DOHH2 (cell line): Measurements from ENCODE around the gene TMEM95.
"Not testable (repeated sequence)": the region's sequence is repeated elsewhere in the genome, so short reads cannot be mapped to it uniquely, and the experiment has no call there.

Experiments used
- H3F3A ChIP-seq: fragments of 200-600 bp; sonication (generic), shearing (Covaris generic); 2 replicates; pipeline ENCODE4 v1.6.0; 2016; ENCODE audit warnings: antibody characterized with exemption, mild to moderate bottlenecking; ENCODE audit not compliant: control insufficient read depth, insufficient read depth
- H3K27ac ChIP-seq: fragments of 200-600 bp; sonication (generic); 2 replicates; pipeline ENCODE4 v1.5.1; 2014; ENCODE audit warnings: low read depth, mild to moderate bottlenecking, low read length, moderate library complexity
- H3K27me3 ChIP-seq: fragments of 200-600 bp; sonication (generic); 2 replicates; pipeline ENCODE4 v1.6.1; 2014; ENCODE audit warnings: mild to moderate bottlenecking, low read length, mixed read lengths; ENCODE audit not compliant: control insufficient read depth
- H3K36me3 ChIP-seq: fragments of 200-600 bp; sonication (generic); 2 replicates; pipeline ENCODE4 v1.6.1; 2014; ENCODE audit warnings: mild to moderate bottlenecking, low read length, moderate library complexity, mixed read lengths; ENCODE audit not compliant: control insufficient read depth
- H3K4me1 ChIP-seq: fragments of 200-600 bp; sonication (generic); 2 replicates; pipeline ENCODE4 v1.6.1; 2014; ENCODE audit warnings: mild to moderate bottlenecking, low read length, mixed read lengths; ENCODE audit not compliant: control insufficient read depth
- H3K4me2 ChIP-seq: fragments of 200-600 bp; sonication (generic); 2 replicates; pipeline ENCODE4 v1.6.0; 2014; ENCODE audit warnings: mild to moderate bottlenecking, low read length, moderate library complexity
- H3K4me3 ChIP-seq: fragments of 200-600 bp; sonication (generic); 2 replicates; pipeline ENCODE4 v1.5.1; 2014; ENCODE audit warnings: mild to moderate bottlenecking, low read length, mixed read lengths
- H3K79me2 ChIP-seq: fragments of 200-600 bp; sonication (generic); 2 replicates; pipeline ENCODE4 v1.6.1; 2014; ENCODE audit warnings: mild to moderate bottlenecking, low read length, mixed read lengths; ENCODE audit not compliant: control insufficient read depth
- H3K9me2 ChIP-seq: fragments of 200-600 bp; sonication (generic); replicated peaks from 2 replicates; pipeline ENCODE4 v1.6.1; 2014; ENCODE audit warnings: mild to moderate bottlenecking, low read length, mixed read lengths; ENCODE audit not compliant: control insufficient read depth
- H3K9me3 ChIP-seq: fragments of 200-600 bp; sonication (generic); 2 replicates; pipeline ENCODE4 v1.6.1; 2014; ENCODE audit warnings: antibody characterized with exemption, low read length, mixed read lengths; ENCODE audit not compliant: control insufficient read depth, insufficient read depth
- H4K20me1 ChIP-seq: fragments of 200-600 bp; sonication (generic); 2 replicates; pipeline ENCODE4 v1.6.0; 2014; ENCODE audit warnings: low read depth, mild to moderate bottlenecking, antibody characterized with exemption, low read length, moderate library complexity; ENCODE audit not compliant: control insufficient read depth, insufficient read depth
- EZH2phosphoT487 ChIP-seq: fragments of 200-600 bp; sonication (generic); IDR thresholded peaks from 2 replicates; pipeline ENCODE4 v1.6.1; 2017; ENCODE audit warnings: borderline replicate concordance, mild to moderate bottlenecking, antibody characterized with exemption, low read length, moderate library complexity, mixed read lengths
- TF ChIP-seq, protein P1 (sequence below): fragments of 200-600 bp; sonication (generic); IDR thresholded peaks from one replicate; pipeline ENCODE4 v1.5.1; 2014; ENCODE audit warnings: antibody characterized with exemption, mild to moderate bottlenecking, low read depth, low read length; ENCODE audit not compliant: poor library complexity, severe bottlenecking

Gene TMEM95

GRCh38 chr17:7336240-7337175 lies 18.4 kb upstream of the TMEM95 start, which contains the start of gene ACAP1:
Gene ACAP1, plus strand, starts transcription at chr17:7336529. Its CDS starts 206 bp downstream, at chr17:7336735.
- TF ChIP-seq, protein P1, sequence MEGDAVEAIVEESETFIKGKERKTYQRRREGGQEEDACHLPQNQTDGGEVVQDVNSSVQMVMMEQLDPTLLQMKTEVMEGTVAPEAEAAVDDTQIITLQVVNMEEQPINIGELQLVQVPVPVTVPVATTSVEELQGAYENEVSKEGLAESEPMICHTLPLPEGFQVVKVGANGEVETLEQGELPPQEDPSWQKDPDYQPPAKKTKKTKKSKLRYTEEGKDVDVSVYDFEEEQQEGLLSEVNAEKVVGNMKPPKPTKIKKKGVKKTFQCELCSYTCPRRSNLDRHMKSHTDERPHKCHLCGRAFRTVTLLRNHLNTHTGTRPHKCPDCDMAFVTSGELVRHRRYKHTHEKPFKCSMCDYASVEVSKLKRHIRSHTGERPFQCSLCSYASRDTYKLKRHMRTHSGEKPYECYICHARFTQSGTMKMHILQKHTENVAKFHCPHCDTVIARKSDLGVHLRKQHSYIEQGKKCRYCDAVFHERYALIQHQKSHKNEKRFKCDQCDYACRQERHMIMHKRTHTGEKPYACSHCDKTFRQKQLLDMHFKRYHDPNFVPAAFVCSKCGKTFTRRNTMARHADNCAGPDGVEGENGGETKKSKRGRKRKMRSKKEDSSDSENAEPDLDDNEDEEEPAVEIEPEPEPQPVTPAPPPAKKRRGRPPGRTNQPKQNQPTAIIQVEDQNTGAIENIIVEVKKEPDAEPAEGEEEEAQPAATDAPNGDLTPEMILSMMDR: no peak
- Histone ChIP-seq H3K9me3 (no peaks in the 10 kb centered on the region), H3K79me2 (peaks cover 38% of the 10 kb centered on the region), H3K27me3 (no peaks in the 10 kb centered on the region), H3K4me2 (peak within 1 kb of the TSS; percentile 99), H3K36me3 (peaks cover 33% of the 10 kb centered on the region), H3K4me3 (peak within 1 kb of the TSS; percentile 88), H3K27ac (peak within 1 kb of the TSS; percentile 84), H3F3A (peaks cover 9% of the 10 kb centered on the region), H3K4me1 (peaks cover 60% of the 10 kb centered on the region), H3K9me2 (no peaks in the 10 kb centered on the region), H4K20me1 (no peaks in the 10 kb centered on the region)

- H3K4me1 ChIP-seq: peaks cover 49% of the 10 kb centered on the region
- H3F3A ChIP-seq, H4K20me1 ChIP-seq, H3K9me3 ChIP-seq, H3K9me2 ChIP-seq, H3K27me3 ChIP-seq: not testable (repeated sequence)
- peak overlapping the region; percentile 99 for H3K4me2 ChIP-seq
- H3K4me3 ChIP-seq: peak overlapping the region; percentile 88
- H3K79me2 ChIP-seq: peaks cover 38% of the 10 kb centered on the region
- peak overlapping the region; percentile 84 for H3K27ac ChIP-seq
- H3K36me3 ChIP-seq: peaks cover 42% of the 10 kb centered on the region
Observed at GRCh38 chr17:7337600-7337999, 17.4 kb upstream of the TMEM95 start.

GRCh38 chr17:7340179-7340578 lies 14.8 kb upstream of the TMEM95 start:
- no peak for TF ChIP-seq EZH2phosphoT487
- TF ChIP-seq, protein P1: no peak
- H3K4me1 ChIP-seq: peaks cover 33% of the 10 kb centered on the region
- H3F3A ChIP-seq: peaks cover 7% of the 10 kb centered on the region
- peaks cover 37% of the 10 kb centered on the region for H3K79me2 ChIP-seq
- H3K27ac ChIP-seq: no peak overlapping the region
- H3K4me2 ChIP-seq: no peak overlapping the region
- H4K20me1 ChIP-seq: no peaks in the 10 kb centered on the region
- no peaks in the 10 kb centered on the region for H3K9me2 ChIP-seq
- no peaks in the 10 kb centered on the region for H3K27me3 ChIP-seq
- H3K4me3 ChIP-seq: no peak overlapping the region
- no peaks in the 10 kb centered on the region for H3K9me3 ChIP-seq
- peaks cover 53% of the 10 kb centered on the region for H3K36me3 ChIP-seq

GRCh38 chr17:7341842-7342241 lies 13.1 kb upstream of the TMEM95 start:
- Histone ChIP-seq H3K4me2 (no peak overlapping the region), H3K36me3 (peaks cover 60% of the 10 kb centered on the region), H4K20me1 (no peaks in the 10 kb centered on the region; the same call in 1 of the 2 replicates), H3K27ac (no peak overlapping the region), H3K79me2 (peaks cover 22% of the 10 kb centered on the region), H3K4me1 (peaks cover 19% of the 10 kb centered on the region), H3K9me2 (no peaks in the 10 kb centered on the region), H3K27me3 (no peaks in the 10 kb centered on the region), H3K4me3 (no peak overlapping the region), H3K9me3 (no peaks in the 10 kb centered on the region), H3F3A (peaks cover 7% of the 10 kb centered on the region)
- TF ChIP-seq, protein P1: no peak
- no peak for TF ChIP-seq EZH2phosphoT487
